Sigmoid colon (tissue), 4 donors: ENCODE data around the gene SBF2.

Experiments used
- EP300 ChIP-seq, 4 donors: sonication (generic); formaldehyde crosslinking; IDR thresholded peaks; one replicate each; pipeline ENCODE4 v1.6.1; 2017; ENCODE audit warnings: antibody characterized with exemption in 4 of 4
- TF ChIP-seq, protein P1 (sequence below), 4 experiments: fragments of 450-650 bp in 3 of 4; fragments of 200-600 bp in 1 of 4; IDR thresholded peaks; one replicate each; pipeline ENCODE4 v1.5.1; 2016 to 2019; ENCODE audit warnings: antibody characterized with exemption in 4 of 4, mild to moderate bottlenecking in 3 of 4, moderate library complexity in 2 of 4

DNA sequence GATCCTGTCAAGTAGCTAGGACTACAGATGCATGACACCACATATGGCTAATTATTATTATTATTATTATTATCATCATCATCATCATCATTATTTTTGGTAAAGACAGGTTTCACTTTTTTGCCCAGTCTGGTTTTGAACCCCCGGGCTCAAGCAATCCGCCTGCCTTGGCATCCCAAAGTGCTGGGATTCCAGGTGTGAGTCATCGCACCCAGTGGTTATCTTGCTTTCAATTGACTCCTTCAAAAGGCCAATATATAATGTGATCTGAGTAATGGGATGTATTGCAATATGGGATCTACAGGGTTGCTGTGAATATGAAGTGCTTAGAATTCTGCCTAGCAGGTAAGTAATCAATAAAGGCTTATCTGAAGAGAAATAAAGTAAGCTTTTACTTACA is 221.2 kb downstream of the SBF2 start:
- TF ChIP-seq, protein P1, sequence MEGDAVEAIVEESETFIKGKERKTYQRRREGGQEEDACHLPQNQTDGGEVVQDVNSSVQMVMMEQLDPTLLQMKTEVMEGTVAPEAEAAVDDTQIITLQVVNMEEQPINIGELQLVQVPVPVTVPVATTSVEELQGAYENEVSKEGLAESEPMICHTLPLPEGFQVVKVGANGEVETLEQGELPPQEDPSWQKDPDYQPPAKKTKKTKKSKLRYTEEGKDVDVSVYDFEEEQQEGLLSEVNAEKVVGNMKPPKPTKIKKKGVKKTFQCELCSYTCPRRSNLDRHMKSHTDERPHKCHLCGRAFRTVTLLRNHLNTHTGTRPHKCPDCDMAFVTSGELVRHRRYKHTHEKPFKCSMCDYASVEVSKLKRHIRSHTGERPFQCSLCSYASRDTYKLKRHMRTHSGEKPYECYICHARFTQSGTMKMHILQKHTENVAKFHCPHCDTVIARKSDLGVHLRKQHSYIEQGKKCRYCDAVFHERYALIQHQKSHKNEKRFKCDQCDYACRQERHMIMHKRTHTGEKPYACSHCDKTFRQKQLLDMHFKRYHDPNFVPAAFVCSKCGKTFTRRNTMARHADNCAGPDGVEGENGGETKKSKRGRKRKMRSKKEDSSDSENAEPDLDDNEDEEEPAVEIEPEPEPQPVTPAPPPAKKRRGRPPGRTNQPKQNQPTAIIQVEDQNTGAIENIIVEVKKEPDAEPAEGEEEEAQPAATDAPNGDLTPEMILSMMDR (IDR thresholded peaks at IDR 0.05), result no peak
- no peak for TF ChIP-seq EP300 (IDR thresholded peaks at IDR 0.05)
